ENCODE measurements around the gene ADORA2B. TPM values are rescaled to one million over a fixed set of nuclear protein-coding genes. Genes with fewer than 3 reads are reported as not detected.
A peak's percentile ranks its signal among the peaks of the same experiment; 100 is the strongest.
"Not testable (repeated sequence)": the region's sequence is repeated elsewhere in the genome, so short reads cannot be mapped to it uniquely, and the experiment has no call there.

The ADORA2B gene
- total RNA-seq, result 1 to 10 TPM; 1.8 to 2.0 TPM
- polyA plus RNA-seq (2013, experiment 1 of 2), result 3.3 TPM
- 4.0 TPM for polyA plus RNA-seq (2013, experiment 2 of 2)
- long read RNA-seq, experiment 1, result 0 reads
- long read RNA-seq, experiment 2, transcript ADORA2B-201 (2 exons, 1,735 nt), result major isoform, 7 of 7 reads
- long read RNA-seq, experiment 2, partial matches to known transcripts, result 0 of 7 reads
- long read RNA-seq, experiment 2, other reads (novel, unspliced or antisense), result 0 of 7 reads
- long read RNA-seq, experiment 3, partial matches to known transcripts, result 0 of 4 reads
- long read RNA-seq, experiment 3, other reads (novel, unspliced or antisense), result 1 of 4 reads
- long read RNA-seq, experiment 4, partial matches to known transcripts, result 0 of 2 reads
- long read RNA-seq, experiment 4, other reads (novel, unspliced or antisense), result 0 of 2 reads

DNA sequence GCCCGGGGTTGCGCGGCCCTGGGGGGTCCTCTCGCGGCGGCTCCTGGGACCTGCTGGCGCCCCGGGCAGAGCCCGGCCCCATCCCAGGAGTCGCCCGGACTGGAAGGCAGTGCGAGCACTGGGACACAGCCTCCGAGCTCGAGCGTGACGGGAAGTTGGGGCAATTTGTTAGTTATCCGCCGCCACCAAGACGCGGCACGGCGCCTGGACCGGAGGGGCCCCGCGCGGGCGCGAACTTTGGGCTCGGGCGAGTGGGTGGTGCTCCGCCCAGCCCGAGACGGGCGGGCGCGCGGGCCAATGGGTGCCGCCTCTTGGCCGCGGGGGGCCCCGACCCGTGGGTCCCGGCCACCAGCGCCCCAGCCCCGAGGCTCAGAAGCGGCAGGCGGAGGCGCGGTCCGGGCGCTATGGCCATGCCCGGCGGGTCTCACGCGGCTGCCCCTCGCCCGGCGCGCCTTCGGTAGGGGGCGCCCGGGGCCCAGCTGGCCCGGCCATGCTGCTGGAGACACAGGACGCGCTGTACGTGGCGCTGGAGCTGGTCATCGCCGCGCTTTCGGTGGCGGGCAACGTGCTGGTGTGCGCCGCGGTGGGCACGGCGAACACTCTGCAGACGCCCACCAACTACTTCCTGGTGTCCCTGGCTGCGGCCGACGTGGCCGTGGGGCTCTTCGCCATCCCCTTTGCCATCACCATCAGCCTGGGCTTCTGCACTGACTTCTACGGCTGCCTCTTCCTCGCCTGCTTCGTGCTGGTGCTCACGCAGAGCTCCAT is at the start of gene ADORA2B:
Gene ADORA2B, plus strand, starts transcription at position 372 of the 768 bp plus-strand sequence. Its CDS starts 119 bp downstream, at position 491.
- no peak within 1 kb of the TSS for H3K9ac ChIP-seq (ENCODE audit: extremely low read depth, low read length, poor library complexity, severe bottlenecking)
- no peaks in the 10 kb centered on the region for H3K36me3 Mint-ChIP-seq (ENCODE audit: low read depth)
- no peaks in the 10 kb centered on the region for H3K9me3 Mint-ChIP-seq
- TF ChIP-seq, protein P1, sequence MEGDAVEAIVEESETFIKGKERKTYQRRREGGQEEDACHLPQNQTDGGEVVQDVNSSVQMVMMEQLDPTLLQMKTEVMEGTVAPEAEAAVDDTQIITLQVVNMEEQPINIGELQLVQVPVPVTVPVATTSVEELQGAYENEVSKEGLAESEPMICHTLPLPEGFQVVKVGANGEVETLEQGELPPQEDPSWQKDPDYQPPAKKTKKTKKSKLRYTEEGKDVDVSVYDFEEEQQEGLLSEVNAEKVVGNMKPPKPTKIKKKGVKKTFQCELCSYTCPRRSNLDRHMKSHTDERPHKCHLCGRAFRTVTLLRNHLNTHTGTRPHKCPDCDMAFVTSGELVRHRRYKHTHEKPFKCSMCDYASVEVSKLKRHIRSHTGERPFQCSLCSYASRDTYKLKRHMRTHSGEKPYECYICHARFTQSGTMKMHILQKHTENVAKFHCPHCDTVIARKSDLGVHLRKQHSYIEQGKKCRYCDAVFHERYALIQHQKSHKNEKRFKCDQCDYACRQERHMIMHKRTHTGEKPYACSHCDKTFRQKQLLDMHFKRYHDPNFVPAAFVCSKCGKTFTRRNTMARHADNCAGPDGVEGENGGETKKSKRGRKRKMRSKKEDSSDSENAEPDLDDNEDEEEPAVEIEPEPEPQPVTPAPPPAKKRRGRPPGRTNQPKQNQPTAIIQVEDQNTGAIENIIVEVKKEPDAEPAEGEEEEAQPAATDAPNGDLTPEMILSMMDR (conservative IDR thresholded peaks at IDR 0.05), result peak; percentile 82
- no peaks in the 10 kb centered on the region for H3K4me1 ChIP-seq (ENCODE audit: control insufficient read depth, insufficient read depth, low read length)
- H3K9me3 ChIP-seq (ENCODE audit: control insufficient read depth, low read length), result no peaks in the 10 kb centered on the region
- H3K27me3 ChIP-seq (ENCODE audit: control insufficient read depth, insufficient read depth, low read length, poor library complexity, severe bottlenecking), result peaks cover 47% of the 10 kb centered on the region
- no peak within 1 kb of the TSS for H3K27ac Mint-ChIP-seq
- peak within 1 kb of the TSS; percentile 48 for H3K4me3 Mint-ChIP-seq
- H3K4me3 ChIP-seq (ENCODE audit: low read length), result peak within 1 kb of the TSS; percentile 76
- H3K36me3 ChIP-seq (ENCODE audit: control insufficient read depth, insufficient read depth, low read length), result no peaks in the 10 kb centered on the region
- peak; percentile 95 for DNase-seq
- WGBS, 2 experiments (ENCODE audit: insufficient coverage in 1 of 2, insufficient read length in 1 of 2), result 0 to 1% methylated on average over 29 to 88 of the region's 88 CpGs
- H3K4me1 Mint-ChIP-seq, result no peaks in the 10 kb centered on the region
- peaks cover 61% of the 10 kb centered on the region for H3K27me3 Mint-ChIP-seq (ENCODE audit: insufficient read depth)
- no peak within 1 kb of the TSS for H3K27ac ChIP-seq (ENCODE audit: low read depth, low read length)

DNA sequence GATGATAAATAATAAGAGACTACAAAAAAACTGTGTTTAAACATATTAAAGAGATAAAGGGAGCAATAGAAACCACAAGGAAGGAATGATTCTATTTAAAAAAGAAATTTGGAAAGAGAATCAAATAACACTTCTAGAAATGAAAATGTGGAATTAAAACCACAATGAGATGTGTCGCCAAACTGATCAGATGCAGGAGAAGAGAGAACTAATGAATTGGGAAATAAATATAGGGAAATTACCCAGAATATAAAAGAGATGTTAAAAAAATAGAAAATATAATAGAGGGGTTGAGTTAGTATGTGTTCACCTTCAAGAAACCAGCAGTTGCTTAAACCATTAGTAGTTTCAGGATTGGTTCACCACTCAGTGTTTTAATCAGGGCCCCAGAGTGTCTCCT is 48.7 kb upstream of the ADORA2B start:
- 93 to 100% methylated on average over 1 of the region's 1 CpG for WGBS, 2 experiments (ENCODE audit: insufficient coverage in 1 of 2, insufficient read length in 1 of 2)

DNA sequence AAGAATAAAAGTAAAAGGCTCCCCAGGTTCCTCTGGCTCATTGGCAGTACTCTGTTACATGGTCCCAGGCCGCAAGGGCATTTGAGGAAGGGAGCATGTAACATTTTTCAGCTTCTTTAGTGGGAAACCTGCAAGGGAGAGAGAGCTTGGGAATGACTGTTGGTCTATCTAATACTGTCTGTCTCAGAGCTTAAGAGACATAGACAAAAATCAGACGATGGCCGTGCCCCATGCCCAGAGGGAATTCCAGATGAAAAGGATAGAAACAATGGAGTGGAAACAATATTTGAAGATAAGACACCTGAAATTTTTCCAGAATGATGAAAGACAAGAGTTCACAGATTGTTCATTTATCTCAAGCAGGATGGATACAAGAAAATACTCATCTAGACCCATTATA is 48.1 kb upstream of the ADORA2B start:
- Histone ChIP-seq H3K9me3 (ENCODE audit: control insufficient read depth, low read length) (peaks cover 5% of the 10 kb centered on the region), H3K27me3 (ENCODE audit: control insufficient read depth, insufficient read depth, low read length, poor library complexity, severe bottlenecking) (peaks cover 41% of the 10 kb centered on the region), H3K4me1 (ENCODE audit: control insufficient read depth, insufficient read depth, low read length) (peaks cover 6% of the 10 kb centered on the region), H3K36me3 (ENCODE audit: control insufficient read depth, insufficient read depth, low read length) (no peaks in the 10 kb centered on the region), H3K9ac (ENCODE audit: extremely low read depth, low read length, poor library complexity, severe bottlenecking) (no peak overlapping the region), H3K4me3 (ENCODE audit: low read length) (no peak overlapping the region), H3K27ac (ENCODE audit: low read depth, low read length) (no peak overlapping the region)
- no peak for DNase-seq
- peaks cover 3% of the 10 kb centered on the region for H3K9me3 Mint-ChIP-seq
- WGBS, 2 experiments (ENCODE audit: insufficient coverage in 1 of 2, insufficient read length in 1 of 2), result 87 to 100% methylated on average over 3 of the region's 3 CpGs
- H3K4me3 Mint-ChIP-seq, result no peak overlapping the region
- no peaks in the 10 kb centered on the region for H3K36me3 Mint-ChIP-seq (ENCODE audit: low read depth)
- H3K4me1 Mint-ChIP-seq, result peaks cover 7% of the 10 kb centered on the region
- H3K27ac Mint-ChIP-seq, result no peak overlapping the region
- TF ChIP-seq, protein P1 (conservative IDR thresholded peaks at IDR 0.05), result no peak
- peaks cover 2% of the 10 kb centered on the region for H3K27me3 Mint-ChIP-seq (ENCODE audit: insufficient read depth)

More for the DNA sequence above, 48.7 kb upstream of the ADORA2B start:
- Mint-ChIP-seq H3K9me3 (peaks cover 3% of the 10 kb centered on the region), H3K27ac (no peak overlapping the region), H3K4me1 (peaks cover 7% of the 10 kb centered on the region), H3K4me3 (no peak overlapping the region), H3K36me3 (ENCODE audit: low read depth) (no peaks in the 10 kb centered on the region), H3K27me3 (ENCODE audit: insufficient read depth) (peaks cover 2% of the 10 kb centered on the region)
- Histone ChIP-seq H3K36me3 (ENCODE audit: control insufficient read depth, insufficient read depth, low read length) (no peaks in the 10 kb centered on the region), H3K9ac (ENCODE audit: extremely low read depth, low read length, poor library complexity, severe bottlenecking) (no peak overlapping the region), H3K27me3 (ENCODE audit: control insufficient read depth, insufficient read depth, low read length, poor library complexity, severe bottlenecking) (peaks cover 45% of the 10 kb centered on the region), H3K4me3 (ENCODE audit: low read length) (no peak overlapping the region), H3K9me3 (ENCODE audit: control insufficient read depth, low read length) (peaks cover 5% of the 10 kb centered on the region), H3K27ac (ENCODE audit: low read depth, low read length) (no peak overlapping the region), H3K4me1 (ENCODE audit: control insufficient read depth, insufficient read depth, low read length) (peaks cover 6% of the 10 kb centered on the region)
- TF ChIP-seq, protein P1 (conservative IDR thresholded peaks at IDR 0.05), result no peak
- DNase-seq, result no peak

DNA sequence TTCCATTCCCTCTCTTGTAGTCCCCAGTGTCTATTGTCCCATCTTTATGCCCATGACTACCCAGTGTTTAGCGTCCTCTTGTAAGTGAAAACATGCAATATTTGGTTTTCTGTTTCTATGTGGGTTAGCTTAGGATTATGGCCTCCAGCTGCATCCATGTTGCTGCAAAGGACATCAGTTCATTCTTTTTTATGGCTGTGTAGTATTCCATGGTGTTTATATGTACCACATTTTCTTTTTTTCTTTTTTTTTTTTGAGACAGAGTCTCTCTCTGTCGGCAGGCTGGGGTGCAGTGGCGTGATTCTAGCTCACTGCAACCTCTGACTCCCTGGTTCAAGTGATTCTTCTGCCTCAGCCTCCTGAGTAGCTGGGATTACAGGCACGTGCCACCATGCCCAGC is 45.3 kb upstream of the ADORA2B start:
- not testable (repeated sequence) for H3K36me3 ChIP-seq (ENCODE audit: control insufficient read depth, insufficient read depth, low read length); H3K27ac Mint-ChIP-seq; H3K9me3 ChIP-seq (ENCODE audit: control insufficient read depth, low read length); DNase-seq; H3K27me3 Mint-ChIP-seq (ENCODE audit: insufficient read depth); H3K36me3 Mint-ChIP-seq (ENCODE audit: low read depth); H3K4me1 ChIP-seq (ENCODE audit: control insufficient read depth, insufficient read depth, low read length); H3K4me1 Mint-ChIP-seq; H3K4me3 Mint-ChIP-seq; H3K4me3 ChIP-seq (ENCODE audit: low read length); H3K27ac ChIP-seq (ENCODE audit: low read depth, low read length); H3K9ac ChIP-seq (ENCODE audit: extremely low read depth, low read length, poor library complexity, severe bottlenecking); H3K9me3 Mint-ChIP-seq
- 74 to 89% methylated on average over 3 to 4 of the region's 4 CpGs for WGBS, 2 experiments (ENCODE audit: insufficient coverage in 1 of 2, insufficient read length in 1 of 2)
- peaks cover 22% of the 10 kb centered on the region for H3K27me3 ChIP-seq (ENCODE audit: control insufficient read depth, insufficient read depth, low read length, poor library complexity, severe bottlenecking)

Measured in endodermal cell (in vitro differentiated cells).